Gastrocnemius medialis (tissue), 4 donors: Measurements from ENCODE around the gene METAP1D.

Source experiments
- CTCF ChIP-seq, 5 experiments: fragments of 450-650 bp in 3 of 5; fragments of 200-600 bp in 2 of 5; sonication (generic) in 2 of 5; IDR thresholded peaks in 4 of 5; conservative IDR thresholded peaks in 1 of 5; 1 replicate in 4 of 5; 2 replicates in 1 of 5; pipeline ENCODE4 v1.5.1; 2016 to 2019; ENCODE audit warnings: antibody characterized with exemption in 5 of 5, mild to moderate bottlenecking in 3 of 5, moderate library complexity in 3 of 5
- POLR2A ChIP-seq, 2 donors: fragments of 450-650 bp; IDR thresholded peaks; one replicate each; pipeline ENCODE4 v1.6.1; 2017; ENCODE audit warnings: antibody characterized with exemption in 2 of 2, mild to moderate bottlenecking in 2 of 2, moderate library complexity in 2 of 2

DNA sequence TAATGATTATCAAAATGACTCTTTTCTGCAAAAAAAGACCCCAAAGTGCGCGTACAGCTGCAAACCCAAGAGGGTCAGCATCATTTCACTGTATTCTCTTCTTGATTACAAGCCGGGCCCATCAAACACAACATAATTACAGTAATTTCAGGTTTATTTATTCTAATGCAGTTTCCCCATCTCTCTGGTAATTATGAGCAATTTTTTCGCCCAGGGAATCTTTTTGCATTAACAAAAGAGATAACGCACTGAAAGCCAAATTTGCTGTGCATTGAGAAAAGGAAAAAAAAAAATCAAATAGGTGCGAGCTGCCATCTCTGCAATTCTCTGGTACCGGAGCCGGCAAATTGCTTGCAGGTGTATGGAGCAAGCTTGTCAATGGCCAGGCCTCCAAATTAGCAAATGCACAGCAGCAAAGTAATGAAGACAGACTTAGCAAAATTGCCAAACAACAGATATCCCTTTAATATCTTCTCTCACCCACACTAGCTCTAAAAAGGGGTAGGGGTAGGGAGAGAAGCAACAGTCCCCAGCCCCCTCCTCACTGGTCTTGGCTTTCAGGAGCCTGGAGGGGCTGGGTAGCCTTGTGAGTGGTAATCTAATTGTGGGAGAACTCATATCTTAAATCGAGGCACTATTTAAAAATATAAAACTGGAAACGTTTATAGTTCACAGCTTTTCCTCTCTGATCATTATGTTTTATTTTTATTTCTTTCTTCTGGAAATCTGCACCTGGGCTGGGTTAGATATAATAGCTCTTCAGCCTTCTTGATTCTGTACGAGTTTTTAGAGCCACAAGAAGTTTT is 92.2 kb downstream of the METAP1D start:
- TF ChIP-seq CTCF (IDR thresholded peaks at IDR 0.05 in 4 of 5, conservative IDR thresholded peaks at IDR 0.05 in 1 of 5) (no peak), POLR2A (IDR thresholded peaks at IDR 0.05) (no peak)
